ENCODE data around the gene NDUFAF5.

The NDUFAF5 gene

DNA sequence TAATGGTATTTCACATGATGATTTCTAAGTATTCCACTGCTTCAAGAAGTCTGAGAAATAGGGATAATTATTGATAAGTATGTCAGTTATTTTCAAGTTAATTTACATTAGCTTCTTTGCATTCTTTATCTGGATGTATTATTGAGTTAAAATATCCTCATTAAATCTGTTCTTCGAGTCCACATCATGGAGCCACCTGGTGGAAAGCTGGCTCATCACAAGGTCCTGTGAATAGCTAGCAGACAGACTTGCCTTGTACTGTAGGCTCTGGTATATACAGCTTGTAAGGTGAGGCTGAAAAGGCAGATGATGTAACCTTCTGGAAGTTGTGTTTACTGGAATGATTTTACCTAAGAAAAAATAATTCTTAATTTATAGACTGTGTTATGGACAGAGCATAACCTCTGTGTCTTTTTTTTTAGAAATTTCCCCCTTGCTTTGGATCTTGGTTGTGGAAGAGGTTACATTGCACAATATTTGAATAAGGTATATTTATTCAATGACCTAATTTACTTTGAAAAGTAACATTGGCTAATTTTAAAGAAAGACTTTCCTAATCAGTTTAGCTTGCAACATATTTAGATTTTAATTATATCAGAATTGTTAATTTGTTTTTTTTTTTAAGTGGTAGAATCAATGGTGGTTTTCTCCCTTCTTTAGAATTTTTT lies 3.5 kb downstream of the NDUFAF5 start:
- in situ Hi-C loops (cut with MboI; ENCODE audit: low sequenced_read_pairs, unreplicated experiment), result loop anchor here (25.0 kb wide), 1 partner anchor 476 kb away; no protein-coding TSS in a partner anchor
- peak; percentile 52 for DNase-seq (ENCODE audit: low spot score)
- TF ChIP-seq, protein P1, sequence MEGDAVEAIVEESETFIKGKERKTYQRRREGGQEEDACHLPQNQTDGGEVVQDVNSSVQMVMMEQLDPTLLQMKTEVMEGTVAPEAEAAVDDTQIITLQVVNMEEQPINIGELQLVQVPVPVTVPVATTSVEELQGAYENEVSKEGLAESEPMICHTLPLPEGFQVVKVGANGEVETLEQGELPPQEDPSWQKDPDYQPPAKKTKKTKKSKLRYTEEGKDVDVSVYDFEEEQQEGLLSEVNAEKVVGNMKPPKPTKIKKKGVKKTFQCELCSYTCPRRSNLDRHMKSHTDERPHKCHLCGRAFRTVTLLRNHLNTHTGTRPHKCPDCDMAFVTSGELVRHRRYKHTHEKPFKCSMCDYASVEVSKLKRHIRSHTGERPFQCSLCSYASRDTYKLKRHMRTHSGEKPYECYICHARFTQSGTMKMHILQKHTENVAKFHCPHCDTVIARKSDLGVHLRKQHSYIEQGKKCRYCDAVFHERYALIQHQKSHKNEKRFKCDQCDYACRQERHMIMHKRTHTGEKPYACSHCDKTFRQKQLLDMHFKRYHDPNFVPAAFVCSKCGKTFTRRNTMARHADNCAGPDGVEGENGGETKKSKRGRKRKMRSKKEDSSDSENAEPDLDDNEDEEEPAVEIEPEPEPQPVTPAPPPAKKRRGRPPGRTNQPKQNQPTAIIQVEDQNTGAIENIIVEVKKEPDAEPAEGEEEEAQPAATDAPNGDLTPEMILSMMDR (IDR thresholded peaks at IDR 0.05; ENCODE audit: borderline replicate concordance, control extremely low read depth, extremely low read depth, insufficient read depth, missing control alignments), result peak; percentile 56

DNA sequence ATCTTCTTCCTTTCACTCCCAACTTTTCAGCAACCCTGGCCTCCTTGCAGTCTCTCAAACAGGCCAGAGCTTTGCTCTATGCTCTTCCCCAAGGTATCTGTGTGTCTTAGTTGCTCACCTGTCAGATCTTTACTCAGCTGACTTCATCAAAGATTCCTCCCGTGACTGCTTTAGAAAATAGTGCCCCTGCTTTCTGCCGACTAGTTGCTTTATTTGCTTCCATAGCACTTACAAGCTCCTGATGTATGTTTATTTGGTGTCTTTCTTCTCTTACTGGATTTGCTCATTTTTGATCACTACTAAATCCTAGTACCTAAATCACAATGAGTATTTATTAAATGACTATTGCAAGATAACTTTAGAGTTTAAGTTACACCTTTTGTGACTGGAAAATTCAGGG lies 5.9 kb downstream of the NDUFAF5 start:
- no peak for DNase-seq (ENCODE audit: low spot score)
- in situ Hi-C loops (cut with MboI; ENCODE audit: low sequenced_read_pairs, unreplicated experiment), result loop anchor here (25.0 kb wide), 1 partner anchor 478 kb away; no protein-coding TSS in a partner anchor
- TF ChIP-seq, protein P1 (IDR thresholded peaks at IDR 0.05; ENCODE audit: borderline replicate concordance, control extremely low read depth, extremely low read depth, insufficient read depth, missing control alignments), result no peak

DNA sequence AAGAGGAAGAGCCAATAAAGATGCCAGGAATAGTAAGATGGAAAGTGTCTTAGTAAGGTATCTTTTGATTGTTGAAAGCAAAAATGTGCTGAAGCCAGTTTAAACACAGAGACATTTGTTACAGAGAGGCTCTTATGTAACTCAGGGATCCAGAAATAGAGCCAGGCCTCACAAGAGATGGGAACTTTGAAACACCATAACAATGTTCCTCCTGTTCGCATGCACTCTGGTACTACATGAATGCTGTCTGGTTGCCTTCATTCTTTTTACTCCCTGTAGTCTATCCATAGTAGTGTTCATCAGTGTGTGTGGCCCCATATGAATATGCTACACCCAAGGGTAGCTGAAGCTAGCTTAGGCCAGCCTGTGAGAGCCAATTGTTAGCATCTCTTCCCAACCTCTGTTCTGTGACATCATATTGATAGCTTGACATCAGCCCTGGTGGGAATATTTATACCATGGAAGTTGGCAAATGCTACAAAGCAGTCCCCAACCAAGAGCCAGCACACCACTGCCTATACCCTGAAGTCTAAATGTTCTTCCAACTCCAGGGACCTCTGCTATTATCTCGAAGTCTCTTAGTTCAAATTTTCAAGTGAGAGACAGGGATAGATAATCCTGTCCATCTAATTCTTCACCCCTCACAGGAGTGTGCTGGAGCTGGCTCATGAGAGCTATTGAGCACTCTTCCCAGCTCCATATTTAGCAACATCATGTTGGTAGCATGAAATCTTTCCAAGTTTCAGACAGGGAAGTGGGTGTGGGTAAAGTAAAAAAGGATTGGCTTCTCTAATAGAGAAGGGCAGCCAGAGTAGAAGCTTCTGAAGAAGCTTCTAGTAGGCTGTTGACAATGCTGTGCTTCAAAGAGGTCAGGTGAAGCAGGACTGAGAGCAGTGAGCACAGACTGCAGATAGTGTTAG lies 7.0 kb downstream of the NDUFAF5 start:
- TF ChIP-seq, protein P1 (IDR thresholded peaks at IDR 0.05; ENCODE audit: borderline replicate concordance, control extremely low read depth, extremely low read depth, insufficient read depth, missing control alignments), result no peak
- DNase-seq (ENCODE audit: low spot score), result no peak
- in situ Hi-C loops (cut with MboI; ENCODE audit: low sequenced_read_pairs, unreplicated experiment), result loop anchor here (25.0 kb wide), 1 partner anchor 479 kb away; no protein-coding TSS in a partner anchor

DNA sequence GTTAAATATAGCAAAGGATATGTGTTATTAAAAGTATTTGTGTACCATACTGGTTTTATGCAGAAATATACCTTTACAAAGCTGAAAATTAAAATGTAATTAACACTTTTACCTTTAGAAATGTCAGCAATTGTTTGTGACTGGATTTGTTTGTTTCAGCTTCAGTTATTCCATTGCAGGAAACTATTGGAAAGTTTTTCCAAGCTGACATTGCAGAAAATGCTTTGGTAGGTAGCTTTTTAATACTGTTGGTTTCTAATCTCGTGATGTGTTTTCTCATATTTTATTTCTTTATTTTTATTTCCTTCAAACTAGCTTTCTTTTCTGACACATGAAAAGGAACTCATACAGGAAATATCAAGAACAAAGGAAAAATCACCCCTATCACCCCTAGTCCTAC lies 8.2 kb downstream of the NDUFAF5 start:
- in situ Hi-C loops (cut with MboI; ENCODE audit: low sequenced_read_pairs, unreplicated experiment), result loop anchor here (25.0 kb wide), 1 partner anchor 481 kb away; no protein-coding TSS in a partner anchor
- TF ChIP-seq, protein P1 (IDR thresholded peaks at IDR 0.05; ENCODE audit: borderline replicate concordance, control extremely low read depth, extremely low read depth, insufficient read depth, missing control alignments), result no peak
- DNase-seq (ENCODE audit: low spot score), result no peak

DNA sequence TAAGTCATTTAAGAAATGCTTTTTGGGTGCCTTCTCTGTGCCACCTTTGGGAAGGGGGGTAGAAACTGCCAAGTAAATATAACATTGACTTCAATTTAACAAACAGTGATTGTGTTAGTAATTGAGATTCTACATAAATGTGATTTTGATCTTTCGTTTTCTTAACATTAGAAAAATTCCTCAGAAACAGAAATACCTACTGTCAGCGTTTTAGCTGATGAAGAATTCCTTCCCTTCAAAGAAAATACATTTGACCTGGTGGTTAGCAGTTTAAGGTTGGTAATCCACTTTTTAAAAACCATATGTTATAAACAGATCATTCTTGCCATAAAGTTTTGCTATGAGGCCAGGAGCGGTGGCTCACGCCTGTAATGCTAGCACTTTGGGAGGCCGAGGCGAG lies 9.8 kb downstream of the NDUFAF5 start:
- TF ChIP-seq, protein P1 (IDR thresholded peaks at IDR 0.05; ENCODE audit: borderline replicate concordance, control extremely low read depth, extremely low read depth, insufficient read depth, missing control alignments), result no peak
- DNase-seq (ENCODE audit: low spot score), result no peak
- in situ Hi-C loops (cut with MboI; ENCODE audit: low sequenced_read_pairs, unreplicated experiment), result loop anchor here (25.0 kb wide), 1 partner anchor 482 kb away; no protein-coding TSS in a partner anchor

DNA sequence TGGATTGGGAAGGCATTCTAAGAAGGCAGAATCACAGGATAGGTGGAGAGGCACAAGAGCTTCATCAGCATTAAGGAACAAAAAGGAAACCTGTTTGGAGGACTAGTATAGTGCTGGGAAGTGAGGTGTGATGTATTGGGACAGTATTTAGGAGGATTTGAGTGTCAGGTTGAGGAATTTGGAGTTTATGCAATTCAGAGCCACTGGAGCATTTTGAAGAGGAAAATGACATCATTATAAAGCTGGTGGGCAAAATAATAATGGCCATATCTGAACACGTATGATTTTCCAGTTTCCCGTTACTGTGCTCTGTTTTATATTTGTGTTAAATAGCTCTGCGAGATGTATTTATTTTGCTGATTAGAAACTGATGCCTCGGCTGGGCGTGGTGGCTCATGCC lies 14.2 kb downstream of the NDUFAF5 start:
- DNase-seq (ENCODE audit: low spot score), result no peak
- in situ Hi-C loops (cut with MboI; ENCODE audit: low sequenced_read_pairs, unreplicated experiment), result loop anchor here (25.0 kb wide), 1 partner anchor 487 kb away; no protein-coding TSS in a partner anchor
- TF ChIP-seq, protein P1 (IDR thresholded peaks at IDR 0.05; ENCODE audit: borderline replicate concordance, control extremely low read depth, extremely low read depth, insufficient read depth, missing control alignments), result no peak

Data from GM13976 (cell line).